Activated T-cell treated with anti-CD3 and anti-CD28 coated beads, Interleukin-2, amount 50 U/mL, for 24 hours (primary cell): ENCODE results near the gene FUNDC1.
"Not testable (repeated sequence)": the region's sequence is repeated elsewhere in the genome, so short reads cannot be mapped to it uniquely, and the experiment has no call there.

Experiments used
- DNase-seq: peaks from one replicate; pipeline ENCODE4 v3.0.0-alpha.2; 2020
- H3K27ac Mint-ChIP-seq: 2 replicates; pipeline ENCODE4 v1.8.0; 2020; ENCODE audit warnings: mild to moderate bottlenecking, mixed read lengths
- H3K27me3 Mint-ChIP-seq: 2 replicates; pipeline ENCODE4 v1.8.0; 2020; ENCODE audit warnings: mixed read lengths
- H3K36me3 Mint-ChIP-seq: 2 replicates; pipeline ENCODE4 v1.8.0; 2020; ENCODE audit warnings: low read depth, mixed read lengths
- H3K4me1 Mint-ChIP-seq: 2 replicates; pipeline ENCODE4 v1.8.0; 2020; ENCODE audit warnings: low read depth, mixed read lengths
- H3K4me3 Mint-ChIP-seq: 2 replicates; pipeline ENCODE4 v1.8.0; 2020; ENCODE audit warnings: mild to moderate bottlenecking, moderate library complexity, mixed read lengths
- H3K9me3 Mint-ChIP-seq: 2 replicates; pipeline ENCODE4 v1.8.0; 2020; ENCODE audit warnings: mixed read lengths

Gene FUNDC1, protein sequence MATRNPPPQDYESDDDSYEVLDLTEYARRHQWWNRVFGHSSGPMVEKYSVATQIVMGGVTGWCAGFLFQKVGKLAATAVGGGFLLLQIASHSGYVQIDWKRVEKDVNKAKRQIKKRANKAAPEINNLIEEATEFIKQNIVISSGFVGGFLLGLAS

DNA sequence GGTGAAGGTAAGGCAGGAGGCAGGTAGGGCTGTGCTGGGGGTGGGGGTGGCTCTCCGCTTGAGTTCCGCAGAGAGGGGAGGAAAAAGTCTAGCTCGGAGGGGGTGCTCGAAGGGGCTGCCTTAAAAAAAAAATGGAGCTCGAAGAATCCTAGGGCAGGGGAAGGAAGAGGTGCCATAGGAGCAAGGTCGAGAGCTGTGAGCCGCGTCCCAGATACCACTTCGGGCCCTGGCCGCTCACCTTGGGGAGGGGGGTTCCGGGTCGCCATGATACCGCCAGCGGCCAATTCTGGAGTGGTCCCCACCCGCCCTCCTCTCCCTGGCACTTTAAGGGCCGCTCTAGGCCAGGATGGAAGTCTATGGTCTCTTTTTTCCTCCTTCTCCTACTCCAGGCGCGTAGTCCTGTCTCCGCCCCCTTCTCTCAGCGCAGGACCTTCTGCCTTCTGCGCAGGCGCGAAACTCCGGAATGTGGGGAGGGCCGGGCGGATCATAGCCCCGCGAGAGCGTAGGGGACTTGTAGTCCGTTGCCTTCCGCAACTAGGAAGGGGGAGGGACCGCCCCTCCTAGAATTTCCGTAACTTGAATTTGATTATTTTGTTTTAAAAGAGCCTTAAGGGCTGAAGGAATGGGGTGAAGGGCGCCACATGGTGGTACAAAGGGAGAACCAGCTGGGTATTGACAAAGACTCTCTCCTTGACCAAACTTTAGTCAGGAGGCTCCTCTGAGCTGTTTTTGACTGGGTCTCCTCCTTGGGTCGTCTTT is at the start of gene FUNDC1:
Gene FUNDC1, minus strand, starts transcription at position 293 of the 759 bp plus-strand sequence. Its CDS starts 27 bp downstream, at position 266.
- H3K4me1 Mint-ChIP-seq, result peaks cover 37% of the 10 kb centered on the region
- peaks cover 24% of the 10 kb centered on the region for H3K36me3 Mint-ChIP-seq
- DNase-seq, result peak; percentile 96
- peak within 1 kb of the TSS; percentile 92 for H3K27ac Mint-ChIP-seq
- H3K9me3 Mint-ChIP-seq, result no peaks in the 10 kb centered on the region
- H3K4me3 Mint-ChIP-seq, result peak within 1 kb of the TSS; percentile 89
- no peaks in the 10 kb centered on the region for H3K27me3 Mint-ChIP-seq

DNA sequence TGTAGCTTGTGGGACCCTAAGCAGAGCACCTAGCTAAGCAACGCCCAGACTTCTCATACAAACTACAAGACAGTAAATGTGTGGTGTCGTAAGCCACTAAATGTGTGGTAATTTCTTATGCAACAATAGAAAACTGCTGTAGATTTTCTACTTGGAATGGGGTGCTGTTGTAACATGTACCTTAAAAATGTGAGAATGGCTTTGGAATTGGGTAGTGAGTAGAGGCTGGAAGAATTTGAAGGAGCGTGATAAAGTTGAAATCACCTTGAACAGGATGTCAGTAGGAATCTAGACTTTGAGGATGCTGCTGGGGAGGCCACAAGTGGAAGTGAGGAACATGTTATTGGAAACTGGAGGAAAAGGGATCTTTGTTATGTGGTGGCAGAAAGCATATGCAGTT is 43.2 kb upstream of the FUNDC1 start:
- H3K36me3 Mint-ChIP-seq, result no peaks in the 10 kb centered on the region
- no peaks in the 10 kb centered on the region for H3K4me1 Mint-ChIP-seq
- no peaks in the 10 kb centered on the region for H3K9me3 Mint-ChIP-seq
- no peak overlapping the region for H3K27ac Mint-ChIP-seq
- DNase-seq, result no peak
- H3K27me3 Mint-ChIP-seq, result no peaks in the 10 kb centered on the region
- no peak overlapping the region for H3K4me3 Mint-ChIP-seq

DNA sequence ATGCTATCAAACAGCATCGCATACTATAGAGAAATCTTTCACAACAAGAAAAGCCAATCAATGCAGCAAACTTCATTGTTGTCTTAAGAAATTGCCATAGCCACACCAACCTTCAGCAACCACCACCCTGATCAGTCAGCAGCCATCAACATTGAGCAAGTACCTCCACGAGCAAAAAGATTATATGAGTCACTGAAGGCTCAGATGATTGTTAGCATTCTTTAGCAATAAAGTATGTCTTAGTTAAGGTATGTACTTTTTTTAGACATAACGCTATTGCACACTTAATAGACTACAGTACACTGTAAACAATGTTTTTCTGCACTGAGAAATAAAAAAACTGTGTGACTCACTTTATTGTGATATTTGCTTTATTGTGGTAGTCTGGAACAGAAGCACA is 37.8 kb upstream of the FUNDC1 start:
- no peaks in the 10 kb centered on the region for H3K36me3 Mint-ChIP-seq
- H3K9me3 Mint-ChIP-seq, result no peaks in the 10 kb centered on the region
- H3K27me3 Mint-ChIP-seq, result peaks cover 4% of the 10 kb centered on the region
- H3K27ac Mint-ChIP-seq, result no peak overlapping the region
- H3K4me3 Mint-ChIP-seq, result no peak overlapping the region
- H3K4me1 Mint-ChIP-seq, result no peaks in the 10 kb centered on the region
- DNase-seq, result no peak

DNA sequence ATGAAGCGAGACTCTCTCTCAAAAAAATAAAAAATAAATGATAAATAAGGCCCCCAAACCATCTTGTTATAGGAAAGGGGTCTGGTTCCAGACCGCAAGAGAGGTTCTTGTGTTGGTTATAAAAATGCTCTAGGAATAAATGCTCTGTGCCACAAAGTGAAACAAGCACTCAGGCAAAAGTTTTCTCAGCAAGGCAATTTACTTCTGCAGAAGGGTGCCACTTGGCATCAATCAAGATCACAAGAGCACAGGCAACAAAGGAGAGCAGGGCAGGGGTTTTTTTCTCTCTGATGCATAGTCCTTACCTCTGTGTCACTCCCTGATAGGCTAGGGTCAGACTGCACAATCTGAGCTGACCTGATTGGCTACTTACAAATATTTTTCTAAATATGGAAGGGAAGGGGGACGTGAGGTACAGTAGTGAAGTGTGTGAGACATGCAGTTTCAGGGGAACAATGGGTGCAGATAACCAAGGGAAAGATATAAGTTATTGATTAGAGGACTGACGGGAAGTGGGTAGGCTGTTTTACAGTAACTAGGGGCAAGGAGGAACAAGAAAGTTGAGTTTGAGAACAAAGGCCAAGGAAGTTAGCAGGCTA is 29.8 kb upstream of the FUNDC1 start:
- no peak for DNase-seq
- H3K4me1 Mint-ChIP-seq, result no peaks in the 10 kb centered on the region
- peaks cover 17% of the 10 kb centered on the region for H3K9me3 Mint-ChIP-seq
- H3K27ac Mint-ChIP-seq, result no peak overlapping the region
- peaks cover 3% of the 10 kb centered on the region for H3K36me3 Mint-ChIP-seq
- peaks cover 9% of the 10 kb centered on the region for H3K27me3 Mint-ChIP-seq
- no peak overlapping the region for H3K4me3 Mint-ChIP-seq

DNA sequence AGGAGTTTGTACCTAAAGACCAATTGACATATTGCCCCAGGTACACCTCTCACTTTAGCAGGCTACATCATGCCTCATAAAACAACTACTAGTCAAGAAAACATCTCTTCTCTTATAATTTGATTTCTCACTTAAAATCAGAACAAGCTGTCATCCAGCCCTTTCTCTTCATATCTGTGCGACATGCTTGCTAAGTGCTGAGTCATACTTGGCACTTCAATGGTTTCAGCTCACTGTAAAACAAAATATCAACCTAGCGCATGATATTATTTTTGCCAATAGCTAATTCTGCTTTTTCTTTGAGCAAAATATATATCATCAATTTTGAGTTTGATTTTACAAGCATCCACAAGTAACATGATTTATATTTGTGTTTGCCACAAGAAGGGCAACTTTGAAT is 27.9 kb upstream of the FUNDC1 start:
- Mint-ChIP-seq H3K4me3 (no peak overlapping the region), H3K9me3 (peaks cover 17% of the 10 kb centered on the region), H3K4me1 (no peaks in the 10 kb centered on the region), H3K27ac (no peak overlapping the region), H3K27me3 (peaks cover 14% of the 10 kb centered on the region), H3K36me3 (peaks cover 3% of the 10 kb centered on the region)
- no peak for DNase-seq

DNA sequence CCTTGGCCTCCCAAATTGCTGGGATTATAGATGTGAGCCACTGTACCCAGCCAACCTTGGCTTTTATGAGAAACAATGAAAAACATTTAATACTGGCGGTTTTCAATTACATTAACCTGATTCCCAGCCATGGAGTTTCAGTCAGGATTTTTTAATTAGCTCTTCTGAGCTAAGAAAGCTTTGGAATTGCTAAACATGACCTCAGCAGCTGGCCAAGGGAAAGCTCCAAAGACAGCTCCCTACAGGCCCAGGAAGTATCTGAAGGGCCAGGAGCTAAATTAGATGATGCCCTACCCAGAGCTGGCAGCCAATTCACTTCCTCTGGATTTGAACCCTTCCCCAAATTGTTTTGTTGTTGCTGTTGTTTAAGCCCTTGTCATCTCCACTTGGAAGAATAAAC is 26.5 kb upstream of the FUNDC1 start:
- Mint-ChIP-seq H3K27me3 (peaks cover 14% of the 10 kb centered on the region), H3K36me3 (peaks cover 3% of the 10 kb centered on the region), H3K4me3 (no peak overlapping the region), H3K27ac (no peak overlapping the region), H3K4me1 (no peaks in the 10 kb centered on the region), H3K9me3 (peaks cover 15% of the 10 kb centered on the region)
- DNase-seq, result no peak

DNA sequence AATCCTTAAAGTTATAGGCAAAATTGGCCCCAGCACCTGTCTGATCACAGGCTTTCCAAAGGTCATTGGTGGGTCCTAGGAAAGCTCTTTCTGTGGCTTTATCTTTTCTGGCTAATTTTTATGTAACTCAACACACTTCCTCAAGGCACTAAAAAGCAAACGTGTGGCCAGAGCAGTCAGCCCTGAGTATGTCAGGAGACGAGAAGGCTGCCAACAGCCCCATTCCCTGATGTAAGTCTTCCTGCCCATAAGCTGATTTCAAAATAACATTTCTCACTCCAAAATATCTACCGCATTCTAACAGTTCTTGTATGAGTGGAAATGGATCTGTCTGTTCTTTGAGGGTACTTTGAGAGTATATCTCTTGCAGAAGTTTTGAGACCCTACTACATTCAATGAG is 25.5 kb upstream of the FUNDC1 start:
- Mint-ChIP-seq H3K9me3 (peaks cover 15% of the 10 kb centered on the region), H3K4me1 (no peaks in the 10 kb centered on the region), H3K36me3 (peaks cover 3% of the 10 kb centered on the region), H3K4me3 (no peak overlapping the region), H3K27me3 (peaks cover 14% of the 10 kb centered on the region), H3K27ac (no peak overlapping the region)
- DNase-seq, result no peak

DNA sequence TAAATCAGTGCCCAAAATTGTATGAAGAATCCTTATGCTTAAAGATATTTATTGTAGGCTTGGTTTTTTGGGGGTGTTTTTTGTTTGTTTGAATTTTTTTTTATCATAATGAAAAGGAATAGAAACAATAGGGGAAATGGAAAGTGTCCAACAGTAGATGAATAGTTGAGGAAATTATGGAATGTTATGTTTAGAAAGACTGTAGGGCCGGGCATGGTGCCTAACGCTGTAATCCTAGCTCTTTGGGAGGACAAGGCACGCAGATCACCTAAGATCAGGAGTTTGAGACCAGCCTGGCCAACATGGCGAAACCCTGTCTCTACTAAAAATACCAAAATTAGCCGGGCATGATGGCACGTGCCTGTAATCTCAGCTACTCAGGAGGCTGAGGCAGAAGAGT is 19.2 kb upstream of the FUNDC1 start:
- not testable (repeated sequence) for H3K27ac Mint-ChIP-seq, H3K4me3 Mint-ChIP-seq, H3K36me3 Mint-ChIP-seq, H3K4me1 Mint-ChIP-seq, H3K9me3 Mint-ChIP-seq, DNase-seq
- peaks cover 17% of the 10 kb centered on the region for H3K27me3 Mint-ChIP-seq

DNA sequence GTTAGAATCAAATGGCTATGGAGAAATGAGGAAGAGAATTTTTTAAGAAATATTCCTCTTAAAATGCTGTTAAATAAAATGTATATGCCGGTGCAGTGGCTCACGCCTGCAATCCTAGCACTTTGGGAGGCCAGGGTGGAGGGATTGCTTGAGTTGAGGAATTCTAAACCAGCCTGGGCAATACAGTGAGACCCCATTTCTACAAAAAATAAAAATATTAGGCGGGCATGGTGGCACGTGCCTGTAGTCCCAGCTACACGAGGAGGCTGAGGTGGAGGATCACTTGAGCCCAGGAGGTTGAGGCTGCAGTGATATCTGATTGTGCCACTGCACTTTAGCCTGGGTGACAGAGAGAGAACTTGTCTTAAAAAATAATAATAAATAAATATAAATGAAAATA is 7.9 kb upstream of the FUNDC1 start:
- Mint-ChIP-seq H3K27me3 (peaks cover 18% of the 10 kb centered on the region), H3K4me1 (no peaks in the 10 kb centered on the region), H3K9me3 (no peaks in the 10 kb centered on the region), H3K4me3 (no peak overlapping the region), H3K27ac (no peak overlapping the region), H3K36me3 (no peaks in the 10 kb centered on the region)
- no peak for DNase-seq

DNA sequence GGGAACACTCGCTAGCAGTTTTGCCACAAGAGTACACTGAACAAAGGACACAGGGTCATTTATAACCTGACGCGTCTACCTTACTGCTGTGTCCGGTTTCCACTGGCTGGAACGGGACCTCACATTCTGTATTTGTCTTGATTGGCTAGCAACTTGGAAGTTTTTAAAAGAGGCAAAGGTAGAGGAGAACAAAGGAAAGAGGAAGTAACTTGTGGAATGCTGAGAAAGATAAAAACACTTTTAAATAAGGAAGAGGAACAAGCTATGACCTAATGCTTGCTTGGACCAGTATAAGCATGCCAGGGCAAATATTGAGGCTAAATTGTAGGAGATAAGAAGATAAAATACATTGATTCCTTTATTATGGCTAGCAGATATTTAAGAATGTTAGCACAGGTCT is 2.8 kb upstream of the FUNDC1 start:
- H3K27ac Mint-ChIP-seq, H3K36me3 Mint-ChIP-seq, H3K27me3 Mint-ChIP-seq, H3K9me3 Mint-ChIP-seq, DNase-seq, H3K4me3 Mint-ChIP-seq: not testable (repeated sequence)
- H3K4me1 Mint-ChIP-seq, result peaks cover 28% of the 10 kb centered on the region

DNA sequence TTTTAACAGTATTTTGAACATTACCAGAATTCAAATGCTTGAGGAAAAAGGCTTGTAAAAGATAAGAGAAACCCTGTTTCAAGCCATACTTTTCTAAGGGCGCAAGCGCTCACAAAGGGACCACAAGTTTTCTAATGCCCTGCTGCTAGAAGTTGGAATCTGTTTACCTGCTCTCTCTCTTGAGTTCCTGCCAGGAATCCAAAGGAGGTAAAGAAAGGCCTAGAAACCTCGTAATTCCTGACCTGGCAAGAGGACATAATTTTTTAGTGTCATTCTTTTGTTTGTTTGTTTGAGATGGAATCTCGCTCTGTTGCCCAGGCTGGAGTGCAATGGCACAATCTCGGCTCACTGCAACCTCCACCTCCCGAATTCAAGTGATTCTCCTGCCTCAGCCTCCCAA is 1.4 kb upstream of the FUNDC1 start:
- Mint-ChIP-seq H3K27ac (no peak overlapping the region), H3K9me3 (no peaks in the 10 kb centered on the region), H3K36me3 (peaks cover 16% of the 10 kb centered on the region), H3K27me3 (no peaks in the 10 kb centered on the region), H3K4me3 (no peak overlapping the region), H3K4me1 (peaks cover 37% of the 10 kb centered on the region)
- DNase-seq, result no peak

DNA sequence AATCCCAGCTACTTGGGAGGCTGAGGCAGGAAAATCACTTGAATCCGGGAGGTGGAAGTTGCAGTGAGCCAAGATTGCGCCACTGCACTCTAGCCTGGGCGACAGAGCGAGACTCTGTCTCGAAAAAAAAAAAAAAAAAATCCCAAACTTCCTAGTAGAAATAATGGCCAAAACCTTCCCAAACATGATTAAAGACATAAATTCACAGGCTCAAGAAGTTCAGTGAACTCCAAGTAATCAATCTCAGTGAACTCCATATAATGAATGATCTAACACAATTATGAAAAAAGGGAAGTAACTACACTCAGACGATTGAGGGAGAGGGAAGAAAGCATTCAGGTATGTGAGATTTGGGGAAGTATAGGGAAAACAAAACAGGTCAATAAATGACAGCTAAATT is 6.5 kb downstream of the FUNDC1 start:
- no peaks in the 10 kb centered on the region for H3K9me3 Mint-ChIP-seq
- peaks cover 18% of the 10 kb centered on the region for H3K4me1 Mint-ChIP-seq
- no peak overlapping the region for H3K27ac Mint-ChIP-seq
- no peak overlapping the region for H3K4me3 Mint-ChIP-seq
- no peaks in the 10 kb centered on the region for H3K27me3 Mint-ChIP-seq
- H3K36me3 Mint-ChIP-seq, result peaks cover 59% of the 10 kb centered on the region
- DNase-seq, result no peak

DNA sequence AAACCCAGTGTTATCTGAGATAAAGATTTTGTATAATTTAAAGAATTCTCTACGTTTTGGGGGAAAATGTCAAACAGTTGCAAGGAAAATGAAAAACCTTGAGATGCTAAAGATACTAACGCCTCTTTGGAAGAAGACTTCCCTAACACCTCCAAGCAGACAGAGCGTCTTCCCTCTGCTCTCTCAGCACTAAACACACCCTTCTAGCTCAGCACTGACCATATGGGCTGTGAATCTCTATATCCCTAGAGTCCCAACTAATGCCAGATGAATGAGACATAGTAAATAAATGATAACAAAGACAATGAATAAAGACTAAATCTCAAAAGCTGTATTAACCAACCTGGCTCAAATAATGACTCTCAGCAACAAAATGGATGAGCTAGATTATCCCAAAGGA is 13.3 kb downstream of the FUNDC1 start:
- no peaks in the 10 kb centered on the region for H3K9me3 Mint-ChIP-seq
- DNase-seq, result no peak
- no peaks in the 10 kb centered on the region for H3K27me3 Mint-ChIP-seq
- peaks cover 13% of the 10 kb centered on the region for H3K4me1 Mint-ChIP-seq
- no peak overlapping the region for H3K27ac Mint-ChIP-seq
- H3K36me3 Mint-ChIP-seq, result peaks cover 37% of the 10 kb centered on the region
- no peak overlapping the region for H3K4me3 Mint-ChIP-seq

DNA sequence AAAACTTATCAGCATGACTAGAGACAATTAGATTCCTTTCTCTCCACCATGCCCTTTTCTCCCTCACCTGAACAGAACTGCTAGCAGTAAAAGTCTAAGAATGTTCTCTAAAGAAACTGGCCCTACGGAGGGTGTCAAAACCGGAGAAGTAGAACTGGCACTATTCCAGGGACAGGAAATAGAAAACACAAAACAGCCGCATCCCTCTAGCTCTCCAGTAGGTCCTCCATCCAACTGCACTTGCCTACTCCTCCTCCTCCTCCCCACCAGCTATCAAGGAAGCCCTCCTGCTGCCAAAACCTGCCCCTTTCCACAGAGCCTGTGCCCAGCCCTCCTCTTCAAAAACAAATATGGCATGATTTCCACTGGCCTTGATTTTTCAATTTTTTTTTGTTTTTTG is 28.4 kb downstream of the FUNDC1 start:
- Mint-ChIP-seq H3K27ac (no peak overlapping the region), H3K4me3 (no peak overlapping the region), H3K9me3 (no peaks in the 10 kb centered on the region), H3K36me3 (no peaks in the 10 kb centered on the region), H3K4me1 (no peaks in the 10 kb centered on the region), H3K27me3 (peaks cover 16% of the 10 kb centered on the region)
- no peak for DNase-seq

DNA sequence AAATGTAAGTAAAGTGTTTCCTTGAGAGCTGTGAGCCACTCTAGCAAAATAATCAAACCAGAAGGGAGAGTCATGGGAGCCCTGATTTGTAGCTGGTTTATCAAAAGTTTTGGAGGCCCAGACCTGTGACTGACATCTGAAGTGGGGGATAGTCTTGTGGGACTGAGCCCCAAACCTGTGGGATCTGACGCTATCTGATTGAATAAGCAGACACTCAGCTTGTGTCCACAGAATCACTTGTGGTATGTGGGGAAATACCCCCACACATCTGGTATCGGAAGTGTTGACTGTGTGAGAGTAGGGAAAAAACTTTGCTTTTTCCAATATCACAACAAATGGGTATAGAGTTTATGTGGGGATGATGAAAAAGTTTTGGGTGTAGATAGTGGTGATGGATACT is 35.4 kb downstream of the FUNDC1 start:
- Mint-ChIP-seq H3K9me3 (no peaks in the 10 kb centered on the region), H3K27me3 (peaks cover 16% of the 10 kb centered on the region), H3K4me1 (peaks cover 5% of the 10 kb centered on the region), H3K4me3 (no peak overlapping the region), H3K36me3 (no peaks in the 10 kb centered on the region), H3K27ac (no peak overlapping the region)
- no peak for DNase-seq
